Neural progenitor cell (in vitro differentiated cells): ENCODE measurements around the gene FAT4. TPM values are rescaled to one million over a fixed set of nuclear protein-coding genes. Genes with fewer than 3 reads are reported as not detected.

Experiments used
- DNase-seq: peaks from one replicate; pipeline ENCODE4 v3.0.0-alpha.2; 2016; ENCODE audit warnings: low spot score
- H2AFZ ChIP-seq: fragments of 200-600 bp; sonication (generic); replicated peaks from 2 replicates; pipeline ENCODE4 v1.6.1; 2016; ENCODE audit warnings: antibody characterized with exemption
- H3F3A ChIP-seq: fragments of 200-600 bp; sonication (generic); 2 replicates; pipeline ENCODE4 v1.6.1; 2016; ENCODE audit warnings: antibody characterized with exemption, low read depth
- H3K27ac ChIP-seq: fragments of 200-600 bp; sonication (generic); 2 replicates; pipeline ENCODE4 v1.5.1; 2016; ENCODE audit warnings: mild to moderate bottlenecking
- H3K27me3 ChIP-seq: fragments of 200-600 bp; sonication (generic); 2 replicates; pipeline ENCODE4 v1.6.1; 2016; ENCODE audit warnings: mild to moderate bottlenecking, moderate library complexity
- H3K36me3 ChIP-seq: fragments of 200-600 bp; sonication (generic); 2 replicates; pipeline ENCODE4 v1.5.1; 2016
- H3K4me1 ChIP-seq: fragments of 200-600 bp; sonication (generic); 2 replicates; pipeline ENCODE4 v1.6.1; 2016; ENCODE audit warnings: mixed run types
- H3K4me2 ChIP-seq: fragments of 200-600 bp; sonication (generic); 2 replicates; pipeline ENCODE4 v1.6.1; 2016
- H3K4me3 ChIP-seq: fragments of 200-600 bp; sonication (generic); 2 replicates; pipeline ENCODE4 v1.5.1; 2016
- H3K79me2 ChIP-seq: fragments of 200-600 bp; sonication (generic); 2 replicates; pipeline ENCODE4 v1.6.1; 2016; ENCODE audit warnings: low read depth
- H3K9ac ChIP-seq: fragments of 200-600 bp; sonication (generic); 2 replicates; pipeline ENCODE4 v1.6.1; 2016
- H3K9me3 ChIP-seq: fragments of 200-600 bp; sonication (generic); 2 replicates; pipeline ENCODE4 v1.5.1; 2016; ENCODE audit warnings: low read depth
- H4K20me1 ChIP-seq: fragments of 200-600 bp; sonication (generic); 2 replicates; pipeline ENCODE4 v1.6.1; 2016; ENCODE audit warnings: low read depth
- H3K27ac Mint-ChIP-seq: 3 replicates; pipeline ENCODE4 v1.8.0; 2021; ENCODE audit warnings: mixed read lengths
- H3K27me3 Mint-ChIP-seq: 2 replicates; pipeline ENCODE4 v1.8.0; 2022; ENCODE audit warnings: low read depth, mild to moderate bottlenecking, inconsistent platforms, moderate library complexity, mixed read lengths; ENCODE audit not compliant: insufficient read depth
- H3K36me3 Mint-ChIP-seq: 3 replicates; pipeline ENCODE4 v1.8.0; 2021; ENCODE audit warnings: mixed read lengths
- H3K4me1 Mint-ChIP-seq: 3 replicates; pipeline ENCODE4 v1.8.0; 2021; ENCODE audit warnings: mixed read lengths
- H3K4me3 Mint-ChIP-seq: 3 replicates; pipeline ENCODE4 v1.8.0; 2021; ENCODE audit warnings: mild to moderate bottlenecking, moderate library complexity, mixed read lengths
- H3K9me3 Mint-ChIP-seq: 3 replicates; pipeline ENCODE4 v1.8.0; 2020; ENCODE audit warnings: mixed read lengths
- EZH2 ChIP-seq: fragments of 200-600 bp; sonication (generic); IDR thresholded peaks from 2 replicates; pipeline ENCODE4 v1.6.1; 2017; ENCODE audit warnings: antibody characterized with exemption, mild to moderate bottlenecking, moderate library complexity
- EZH2phosphoT487 ChIP-seq: fragments of 200-600 bp; sonication (generic); IDR thresholded peaks from 2 replicates; pipeline ENCODE4 v1.6.1; 2017; ENCODE audit warnings: antibody characterized with exemption
- total RNA-seq: library from RNA; depleted of rRNA; stranded (reverse); fragments of >200 nt; gene quantifications from 2 replicates; pipeline ENCODE4 v1.2.3, GENCODE V29; 2015; ENCODE audit warnings: low replicate concordance
- TF ChIP-seq, protein P1 (sequence below): fragments of 200-600 bp; sonication (generic); IDR thresholded peaks from 2 replicates; pipeline ENCODE4 v1.5.1; 2017; ENCODE audit warnings: antibody characterized with exemption, mild to moderate bottlenecking

Gene FAT4, protein sequence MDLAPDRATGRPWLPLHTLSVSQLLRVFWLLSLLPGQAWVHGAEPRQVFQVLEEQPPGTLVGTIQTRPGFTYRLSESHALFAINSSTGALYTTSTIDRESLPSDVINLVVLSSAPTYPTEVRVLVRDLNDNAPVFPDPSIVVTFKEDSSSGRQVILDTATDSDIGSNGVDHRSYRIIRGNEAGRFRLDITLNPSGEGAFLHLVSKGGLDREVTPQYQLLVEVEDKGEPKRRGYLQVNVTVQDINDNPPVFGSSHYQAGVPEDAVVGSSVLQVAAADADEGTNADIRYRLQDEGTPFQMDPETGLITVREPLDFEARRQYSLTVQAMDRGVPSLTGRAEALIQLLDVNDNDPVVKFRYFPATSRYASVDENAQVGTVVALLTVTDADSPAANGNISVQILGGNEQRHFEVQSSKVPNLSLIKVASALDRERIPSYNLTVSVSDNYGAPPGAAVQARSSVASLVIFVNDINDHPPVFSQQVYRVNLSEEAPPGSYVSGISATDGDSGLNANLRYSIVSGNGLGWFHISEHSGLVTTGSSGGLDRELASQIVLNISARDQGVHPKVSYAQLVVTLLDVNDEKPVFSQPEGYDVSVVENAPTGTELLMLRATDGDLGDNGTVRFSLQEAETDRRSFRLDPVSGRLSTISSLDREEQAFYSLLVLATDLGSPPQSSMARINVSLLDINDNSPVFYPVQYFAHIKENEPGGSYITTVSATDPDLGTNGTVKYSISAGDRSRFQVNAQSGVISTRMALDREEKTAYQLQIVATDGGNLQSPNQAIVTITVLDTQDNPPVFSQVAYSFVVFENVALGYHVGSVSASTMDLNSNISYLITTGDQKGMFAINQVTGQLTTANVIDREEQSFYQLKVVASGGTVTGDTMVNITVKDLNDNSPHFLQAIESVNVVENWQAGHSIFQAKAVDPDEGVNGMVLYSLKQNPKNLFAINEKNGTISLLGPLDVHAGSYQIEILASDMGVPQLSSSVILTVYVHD (N-terminal part only)
- 7.4 and 8.5 TPM in 2 replicates for total RNA-seq

DNA sequence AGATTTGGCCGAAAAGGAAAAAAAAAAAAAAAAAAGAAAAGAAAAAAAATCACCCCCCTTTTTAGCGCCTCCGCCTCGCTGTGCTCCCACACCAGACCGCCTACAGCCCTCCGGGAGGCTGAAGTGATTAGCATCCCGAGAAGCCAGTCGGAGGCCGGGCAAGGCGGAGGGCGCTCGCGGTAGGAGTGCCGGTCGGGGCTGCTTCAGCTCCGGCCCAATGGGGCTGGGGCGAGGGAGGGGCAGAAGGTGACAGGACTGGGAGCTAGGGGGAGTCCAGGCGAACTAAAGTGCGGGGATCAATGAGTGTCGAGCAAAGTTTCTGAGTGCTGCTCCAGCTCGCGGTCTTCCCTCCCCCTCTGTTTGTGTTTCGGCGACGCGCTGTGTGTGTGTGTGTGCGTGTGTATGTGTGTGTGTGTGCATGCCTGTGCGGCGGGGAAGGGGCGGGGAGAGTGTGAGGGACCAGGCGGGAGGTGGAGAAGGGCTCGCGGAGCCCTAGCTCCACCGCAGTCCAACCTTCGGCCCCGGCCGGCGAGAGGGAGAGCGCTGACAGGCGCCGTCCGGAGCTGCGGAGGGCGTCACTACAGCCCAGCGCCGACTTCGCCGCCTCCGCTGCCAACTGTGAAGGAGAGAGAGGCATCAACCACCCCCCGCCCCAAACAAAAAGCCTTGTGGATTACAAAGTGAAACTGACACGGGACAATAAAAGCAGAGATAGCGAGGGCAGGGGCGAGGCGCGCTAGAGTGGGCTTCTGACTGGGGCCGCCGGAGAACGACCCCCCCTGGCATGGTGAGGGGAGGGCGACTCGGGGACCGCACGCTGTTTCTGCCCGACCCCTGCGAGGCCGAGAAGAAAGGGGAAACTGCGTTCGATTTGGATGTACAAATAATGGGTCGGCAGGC is at the start of gene FAT4:
Gene FAT4 (plus strand): TSS at position 280 of the 900 bp plus-strand sequence. CDS start 1,457 bp downstream, outside the sequence.
- peaks cover 43% of the 10 kb centered on the region for H3K79me2 ChIP-seq
- peak; percentile 95 for DNase-seq
- H3K9ac ChIP-seq: peak within 1 kb of the TSS; percentile 30
- peak within 1 kb of the TSS; percentile 97 for H3K4me3 ChIP-seq
- no peaks in the 10 kb centered on the region for H3K9me3 ChIP-seq
- Mint-ChIP-seq H3K9me3 (peaks cover 3% of the 10 kb centered on the region), H3K27me3 (peaks cover 10% of the 10 kb centered on the region), H3K4me1 (peaks cover 33% of the 10 kb centered on the region), H3K4me3 (peak within 1 kb of the TSS; percentile 94), H3K36me3 (peaks cover 24% of the 10 kb centered on the region), H3K27ac (peak within 1 kb of the TSS; percentile 96)
- peaks cover 12% of the 10 kb centered on the region for H3K4me1 ChIP-seq
- no peak for TF ChIP-seq EZH2
- peak; percentile 48 for TF ChIP-seq EZH2phosphoT487
- TF ChIP-seq, protein P1, sequence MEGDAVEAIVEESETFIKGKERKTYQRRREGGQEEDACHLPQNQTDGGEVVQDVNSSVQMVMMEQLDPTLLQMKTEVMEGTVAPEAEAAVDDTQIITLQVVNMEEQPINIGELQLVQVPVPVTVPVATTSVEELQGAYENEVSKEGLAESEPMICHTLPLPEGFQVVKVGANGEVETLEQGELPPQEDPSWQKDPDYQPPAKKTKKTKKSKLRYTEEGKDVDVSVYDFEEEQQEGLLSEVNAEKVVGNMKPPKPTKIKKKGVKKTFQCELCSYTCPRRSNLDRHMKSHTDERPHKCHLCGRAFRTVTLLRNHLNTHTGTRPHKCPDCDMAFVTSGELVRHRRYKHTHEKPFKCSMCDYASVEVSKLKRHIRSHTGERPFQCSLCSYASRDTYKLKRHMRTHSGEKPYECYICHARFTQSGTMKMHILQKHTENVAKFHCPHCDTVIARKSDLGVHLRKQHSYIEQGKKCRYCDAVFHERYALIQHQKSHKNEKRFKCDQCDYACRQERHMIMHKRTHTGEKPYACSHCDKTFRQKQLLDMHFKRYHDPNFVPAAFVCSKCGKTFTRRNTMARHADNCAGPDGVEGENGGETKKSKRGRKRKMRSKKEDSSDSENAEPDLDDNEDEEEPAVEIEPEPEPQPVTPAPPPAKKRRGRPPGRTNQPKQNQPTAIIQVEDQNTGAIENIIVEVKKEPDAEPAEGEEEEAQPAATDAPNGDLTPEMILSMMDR: peak; percentile 7
- peak within 1 kb of the TSS; percentile 95 for H2AFZ ChIP-seq
- peak within 1 kb of the TSS; percentile 85 for H3K27ac ChIP-seq
- H3K27me3 ChIP-seq: no peaks in the 10 kb centered on the region
- H4K20me1 ChIP-seq: peaks cover 16% of the 10 kb centered on the region
- H3K36me3 ChIP-seq: no peaks in the 10 kb centered on the region
- H3F3A ChIP-seq: peaks cover 30% of the 10 kb centered on the region
- peak within 1 kb of the TSS; percentile 91 for H3K4me2 ChIP-seq

DNA sequence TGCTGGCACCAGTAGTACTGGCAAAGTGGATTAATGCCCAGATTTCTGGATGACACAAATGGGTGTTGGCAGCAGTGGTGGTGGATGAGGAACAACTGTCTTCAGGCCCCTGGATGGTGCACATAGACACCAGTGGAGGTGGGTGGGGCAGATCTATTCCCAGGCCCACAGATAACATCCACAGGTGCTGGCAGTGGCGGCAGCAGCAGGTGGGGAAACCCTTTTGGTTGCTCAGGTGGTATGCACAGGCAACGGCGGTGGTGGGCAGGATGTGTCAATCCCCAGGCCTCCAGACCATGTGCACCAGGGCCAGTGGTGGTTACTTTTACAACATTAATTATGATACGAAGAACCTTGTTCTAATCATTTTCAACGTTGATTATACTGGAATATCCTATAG is 48.9 kb upstream of the FAT4 start:
- H3K9me3 ChIP-seq: no peaks in the 10 kb centered on the region
- Mint-ChIP-seq H3K27ac (no peak overlapping the region), H3K36me3 (no peaks in the 10 kb centered on the region), H3K4me3 (no peak overlapping the region), H3K4me1 (peaks cover 23% of the 10 kb centered on the region), H3K9me3 (no peaks in the 10 kb centered on the region), H3K27me3 (no peaks in the 10 kb centered on the region)
- H3F3A ChIP-seq: peaks cover 3% of the 10 kb centered on the region
- no peaks in the 10 kb centered on the region for H4K20me1 ChIP-seq
- no peaks in the 10 kb centered on the region for H3K36me3 ChIP-seq
- H3K4me3 ChIP-seq: no peak overlapping the region
- H3K27ac ChIP-seq: no peak overlapping the region
- DNase-seq: no peak
- TF ChIP-seq, protein P1: no peak
- TF ChIP-seq EZH2phosphoT487: no peak
- no peak for TF ChIP-seq EZH2
- no peaks in the 10 kb centered on the region for H3K27me3 ChIP-seq
- H3K9ac ChIP-seq: no peak overlapping the region
- H3K79me2 ChIP-seq: no peaks in the 10 kb centered on the region
- peaks cover 37% of the 10 kb centered on the region for H3K4me1 ChIP-seq
- no peak overlapping the region for H2AFZ ChIP-seq
- no peak overlapping the region for H3K4me2 ChIP-seq
